Measurements from ENCODE around the gene CHD8.

The CHD8 gene

DNA sequence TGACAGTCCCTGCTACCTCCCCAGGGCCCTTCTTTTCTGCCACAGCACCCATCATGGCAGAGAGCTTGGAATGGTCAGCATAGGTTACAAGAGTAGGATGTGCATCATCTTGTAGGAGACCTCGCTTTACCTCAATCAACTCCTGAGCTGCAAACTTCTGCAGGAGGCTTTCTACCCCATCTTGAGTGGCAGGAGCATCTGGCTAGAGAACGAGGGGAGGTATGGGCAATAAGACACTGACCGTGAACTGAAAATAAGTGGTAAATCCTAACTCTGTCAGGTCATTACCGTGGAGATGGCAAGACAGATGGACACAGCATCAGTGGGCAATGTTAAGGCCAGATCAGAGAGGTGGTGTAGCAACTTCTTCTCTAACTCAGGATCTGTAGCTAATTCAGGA, 47.5 kb upstream of the CHD8 start:
- peaks cover 73% of the 10 kb centered on the region for H3K36me3 ChIP-seq (ENCODE audit: insufficient read depth, low read length)
- H3K79me2 ChIP-seq (ENCODE audit: insufficient read depth, low read length), result peaks cover 19% of the 10 kb centered on the region; the same call in 1 of the 2 replicates
- H3K9me3 ChIP-seq (ENCODE audit: low read length), result no peaks in the 10 kb centered on the region
- H3K4me1 ChIP-seq (ENCODE audit: insufficient read depth, low read length, severe bottlenecking), result no peaks in the 10 kb centered on the region
- no peaks in the 10 kb centered on the region for H4K20me1 ChIP-seq (ENCODE audit: insufficient read depth, low read length)
- no peaks in the 10 kb centered on the region for H3K27me3 ChIP-seq (ENCODE audit: insufficient read depth, low read length)
- no peak overlapping the region for H2AFZ ChIP-seq (ENCODE audit: low read length)
- H3K4me2 ChIP-seq (ENCODE audit: low read length), result no peak overlapping the region
- H3F3A ChIP-seq (ENCODE audit: insufficient read depth, low read length), result no peaks in the 10 kb centered on the region
- TF ChIP-seq, protein P1, sequence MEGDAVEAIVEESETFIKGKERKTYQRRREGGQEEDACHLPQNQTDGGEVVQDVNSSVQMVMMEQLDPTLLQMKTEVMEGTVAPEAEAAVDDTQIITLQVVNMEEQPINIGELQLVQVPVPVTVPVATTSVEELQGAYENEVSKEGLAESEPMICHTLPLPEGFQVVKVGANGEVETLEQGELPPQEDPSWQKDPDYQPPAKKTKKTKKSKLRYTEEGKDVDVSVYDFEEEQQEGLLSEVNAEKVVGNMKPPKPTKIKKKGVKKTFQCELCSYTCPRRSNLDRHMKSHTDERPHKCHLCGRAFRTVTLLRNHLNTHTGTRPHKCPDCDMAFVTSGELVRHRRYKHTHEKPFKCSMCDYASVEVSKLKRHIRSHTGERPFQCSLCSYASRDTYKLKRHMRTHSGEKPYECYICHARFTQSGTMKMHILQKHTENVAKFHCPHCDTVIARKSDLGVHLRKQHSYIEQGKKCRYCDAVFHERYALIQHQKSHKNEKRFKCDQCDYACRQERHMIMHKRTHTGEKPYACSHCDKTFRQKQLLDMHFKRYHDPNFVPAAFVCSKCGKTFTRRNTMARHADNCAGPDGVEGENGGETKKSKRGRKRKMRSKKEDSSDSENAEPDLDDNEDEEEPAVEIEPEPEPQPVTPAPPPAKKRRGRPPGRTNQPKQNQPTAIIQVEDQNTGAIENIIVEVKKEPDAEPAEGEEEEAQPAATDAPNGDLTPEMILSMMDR (IDR thresholded peaks at IDR 0.05; ENCODE audit: low read length), result no peak
- no peak for TF ChIP-seq EZH2 (IDR thresholded peaks at IDR 0.05; ENCODE audit: borderline replicate concordance, low read length)
- H3K4me3 ChIP-seq (ENCODE audit: low read depth, low read length, poor library complexity, severe bottlenecking), result no peak overlapping the region
- H3K9me2 ChIP-seq (ENCODE audit: low read depth, low read length), result no peaks in the 10 kb centered on the region
- H3K9ac ChIP-seq (ENCODE audit: low read length), result no peak overlapping the region
- no peak overlapping the region for H3K27ac ChIP-seq (ENCODE audit: low read depth, low read length, poor library complexity, severe bottlenecking)

DNA sequence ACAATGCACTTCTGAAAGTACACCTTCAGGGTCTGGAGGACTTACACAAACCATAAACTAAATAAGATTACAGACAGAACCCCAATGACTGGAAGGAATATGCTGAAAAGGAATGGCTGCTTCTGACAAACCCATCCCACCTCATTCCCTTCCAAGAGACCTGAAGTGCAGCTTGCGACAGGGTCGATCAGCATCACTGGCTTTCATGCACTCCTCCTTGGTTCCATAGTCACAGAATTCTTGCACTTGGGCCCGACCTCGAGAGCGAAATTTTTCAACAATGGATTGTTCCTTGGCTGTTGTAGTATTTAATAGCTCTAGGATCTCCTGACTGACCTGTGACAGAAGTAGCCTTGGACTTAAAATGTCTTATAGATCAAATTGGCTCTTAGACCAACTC, 45.6 kb upstream of the CHD8 start:
- H3K4me3 ChIP-seq (ENCODE audit: low read depth, low read length, poor library complexity, severe bottlenecking), result no peak overlapping the region
- no peaks in the 10 kb centered on the region for H3K27me3 ChIP-seq (ENCODE audit: insufficient read depth, low read length)
- H3K9me2 ChIP-seq (ENCODE audit: low read depth, low read length), result no peaks in the 10 kb centered on the region
- no peak overlapping the region for H3K9ac ChIP-seq (ENCODE audit: low read length)
- H3K9me3 ChIP-seq (ENCODE audit: low read length), result no peaks in the 10 kb centered on the region
- H3K36me3 ChIP-seq (ENCODE audit: insufficient read depth, low read length), result peaks cover 79% of the 10 kb centered on the region
- no peak overlapping the region for H3K27ac ChIP-seq (ENCODE audit: low read depth, low read length, poor library complexity, severe bottlenecking)
- H3K4me2 ChIP-seq (ENCODE audit: low read length), result no peak overlapping the region
- no peaks in the 10 kb centered on the region for H4K20me1 ChIP-seq (ENCODE audit: insufficient read depth, low read length)
- no peaks in the 10 kb centered on the region for H3K4me1 ChIP-seq (ENCODE audit: insufficient read depth, low read length, severe bottlenecking)
- TF ChIP-seq, protein P1 (IDR thresholded peaks at IDR 0.05; ENCODE audit: low read length), result no peak
- no peak for TF ChIP-seq EZH2 (IDR thresholded peaks at IDR 0.05; ENCODE audit: borderline replicate concordance, low read length)
- no peak overlapping the region for H2AFZ ChIP-seq (ENCODE audit: low read length)
- H3F3A ChIP-seq (ENCODE audit: insufficient read depth, low read length), result no peaks in the 10 kb centered on the region
- peaks cover 7% of the 10 kb centered on the region; the same call in 1 of the 2 replicates for H3K79me2 ChIP-seq (ENCODE audit: insufficient read depth, low read length)

DNA sequence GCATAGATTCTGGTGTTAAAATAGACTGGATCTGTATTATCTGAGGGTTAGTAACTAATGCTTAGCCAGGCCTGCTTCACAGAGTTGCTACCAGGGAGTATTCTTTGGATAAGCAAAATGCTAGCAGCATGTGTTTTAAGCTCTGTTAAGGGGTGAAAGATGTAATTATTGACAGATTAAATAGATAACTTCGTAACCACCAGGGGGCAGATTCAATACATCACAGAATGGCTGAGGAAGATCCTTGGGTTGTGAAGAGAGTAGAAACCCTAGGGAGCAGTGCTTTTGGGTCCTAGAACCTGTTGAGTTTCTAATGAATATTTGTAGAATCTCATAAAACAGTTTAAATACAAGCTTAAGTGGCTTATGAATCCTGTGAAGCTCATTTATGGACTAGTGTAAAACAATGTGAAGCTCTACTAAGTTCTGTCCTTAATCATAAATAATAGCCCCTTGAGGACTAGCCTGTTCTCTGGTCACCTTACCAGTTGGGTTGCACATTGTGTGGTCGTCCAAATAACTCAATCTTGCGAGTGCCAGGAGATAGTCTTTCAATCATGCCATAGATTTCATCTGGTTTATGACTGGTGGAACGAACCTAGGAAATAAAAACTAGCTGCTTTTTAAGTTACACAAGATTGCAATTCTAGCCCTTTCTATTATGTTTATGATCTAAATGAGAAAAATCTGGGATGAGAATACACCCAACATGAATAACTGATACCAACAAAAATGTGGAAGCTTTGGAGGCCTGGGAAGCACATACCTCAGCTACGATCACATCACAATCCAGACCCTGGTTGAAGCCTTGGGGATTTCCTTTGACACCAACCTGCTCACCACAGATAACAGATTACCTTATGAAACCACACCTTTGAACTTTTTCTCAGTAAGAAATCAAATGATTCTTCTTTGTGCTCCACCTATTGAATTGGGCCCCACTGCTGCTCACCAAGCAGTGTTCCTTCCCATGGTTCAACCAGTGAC, 42.9 kb upstream of the CHD8 start:
- TF ChIP-seq, protein P1 (IDR thresholded peaks at IDR 0.05; ENCODE audit: low read length), result peak; percentile 70
- TF ChIP-seq EZH2 (IDR thresholded peaks at IDR 0.05; ENCODE audit: borderline replicate concordance, low read length), result no peak
- Histone ChIP-seq H3K79me2 (ENCODE audit: insufficient read depth, low read length) (no peaks in the 10 kb centered on the region), H3K9me3 (ENCODE audit: low read length) (no peaks in the 10 kb centered on the region), H3K27ac (ENCODE audit: low read depth, low read length, poor library complexity, severe bottlenecking) (no peak overlapping the region), H3K9me2 (ENCODE audit: low read depth, low read length) (no peaks in the 10 kb centered on the region), H3K4me1 (ENCODE audit: insufficient read depth, low read length, severe bottlenecking) (no peaks in the 10 kb centered on the region), H2AFZ (ENCODE audit: low read length) (no peak overlapping the region), H4K20me1 (ENCODE audit: insufficient read depth, low read length) (no peaks in the 10 kb centered on the region), H3K36me3 (ENCODE audit: insufficient read depth, low read length) (peaks cover 95% of the 10 kb centered on the region), H3K27me3 (ENCODE audit: insufficient read depth, low read length) (no peaks in the 10 kb centered on the region), H3K9ac (ENCODE audit: low read length) (no peak overlapping the region), H3K4me2 (ENCODE audit: low read length) (no peak overlapping the region), H3F3A (ENCODE audit: insufficient read depth, low read length) (no peaks in the 10 kb centered on the region), H3K4me3 (ENCODE audit: low read depth, low read length, poor library complexity, severe bottlenecking) (no peak overlapping the region)

Data from OCI-LY1 (cell line).